Gastroesophageal sphincter (tissue), 3 donors: Measurements from ENCODE around the gene A3GALT2.

Experiments used
- EP300 ChIP-seq: sonication (generic); formaldehyde crosslinking; IDR thresholded peaks from one replicate; pipeline ENCODE4 v1.6.1; 2017; ENCODE audit warnings: antibody characterized with exemption, mild to moderate bottlenecking
- POLR2A ChIP-seq, 2 donors: fragments of 450-650 bp; IDR thresholded peaks; one replicate each; pipeline ENCODE4 v1.6.1; 2017; ENCODE audit warnings: antibody characterized with exemption in 2 of 2, mild to moderate bottlenecking in 2 of 2, moderate library complexity in 1 of 2
- POLR2AphosphoS5 ChIP-seq: sonication (generic); formaldehyde crosslinking; IDR thresholded peaks from one replicate; pipeline ENCODE4 v1.6.1; 2017; ENCODE audit warnings: antibody characterized with exemption
- TF ChIP-seq, protein P1 (sequence below), 4 experiments: fragments of 200-600 bp in 2 of 4; fragments of 450-650 bp in 2 of 4; sonication (generic) in 1 of 4; IDR thresholded peaks; one replicate each; pipeline ENCODE4 v1.5.1; 2017 to 2019; ENCODE audit warnings: antibody characterized with exemption in 4 of 4, mild to moderate bottlenecking in 2 of 4, moderate library complexity in 2 of 4

DNA sequence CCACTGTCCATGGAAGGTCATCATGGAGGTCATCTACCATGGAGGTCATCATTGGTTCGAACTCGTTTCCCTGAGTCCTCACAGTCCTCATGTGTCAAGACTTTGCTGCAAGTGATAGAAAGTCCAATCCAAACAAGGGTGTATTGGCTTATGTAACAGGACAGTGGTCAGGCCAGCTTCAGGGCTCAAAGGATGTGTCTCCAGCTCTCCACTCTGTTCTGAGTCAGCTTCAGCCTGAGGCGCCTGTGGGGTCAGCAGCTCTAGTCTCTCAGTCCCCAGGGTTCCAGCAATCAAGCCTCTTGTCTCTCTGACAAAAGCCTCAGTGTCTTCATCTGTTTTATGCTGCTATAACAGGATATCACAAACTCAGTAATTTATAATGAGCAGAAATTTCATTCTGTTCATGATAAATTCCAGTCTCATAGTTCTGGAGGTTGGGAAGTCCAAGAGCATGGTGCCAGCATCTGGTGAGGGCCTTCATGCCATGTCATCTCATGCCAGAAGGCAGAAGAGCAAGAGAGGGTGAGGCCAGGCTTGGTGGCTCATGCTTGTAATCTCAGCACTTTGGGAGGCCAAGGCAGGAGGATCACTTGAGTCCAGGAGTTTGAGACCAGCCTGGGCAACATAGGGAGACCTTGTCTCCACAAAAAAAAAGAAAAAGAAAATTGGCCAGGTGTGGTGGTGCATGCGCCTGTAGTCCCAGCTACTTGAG is 19.5 kb downstream of the A3GALT2 start:
- TF ChIP-seq, protein P1, sequence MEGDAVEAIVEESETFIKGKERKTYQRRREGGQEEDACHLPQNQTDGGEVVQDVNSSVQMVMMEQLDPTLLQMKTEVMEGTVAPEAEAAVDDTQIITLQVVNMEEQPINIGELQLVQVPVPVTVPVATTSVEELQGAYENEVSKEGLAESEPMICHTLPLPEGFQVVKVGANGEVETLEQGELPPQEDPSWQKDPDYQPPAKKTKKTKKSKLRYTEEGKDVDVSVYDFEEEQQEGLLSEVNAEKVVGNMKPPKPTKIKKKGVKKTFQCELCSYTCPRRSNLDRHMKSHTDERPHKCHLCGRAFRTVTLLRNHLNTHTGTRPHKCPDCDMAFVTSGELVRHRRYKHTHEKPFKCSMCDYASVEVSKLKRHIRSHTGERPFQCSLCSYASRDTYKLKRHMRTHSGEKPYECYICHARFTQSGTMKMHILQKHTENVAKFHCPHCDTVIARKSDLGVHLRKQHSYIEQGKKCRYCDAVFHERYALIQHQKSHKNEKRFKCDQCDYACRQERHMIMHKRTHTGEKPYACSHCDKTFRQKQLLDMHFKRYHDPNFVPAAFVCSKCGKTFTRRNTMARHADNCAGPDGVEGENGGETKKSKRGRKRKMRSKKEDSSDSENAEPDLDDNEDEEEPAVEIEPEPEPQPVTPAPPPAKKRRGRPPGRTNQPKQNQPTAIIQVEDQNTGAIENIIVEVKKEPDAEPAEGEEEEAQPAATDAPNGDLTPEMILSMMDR (IDR thresholded peaks at IDR 0.05) = no peak
- TF ChIP-seq POLR2AphosphoS5 (no peak), POLR2A (IDR thresholded peaks at IDR 0.05) (no peak), EP300 (no peak)
